ENCODE measurements around the gene GPX4. TPM values are rescaled to one million over a fixed set of nuclear protein-coding genes. Genes with fewer than 3 reads are reported as not detected.
"Not testable (repeated sequence)": the region's sequence is repeated elsewhere in the genome, so short reads cannot be mapped to it uniquely, and the experiment has no call there.

GPX4 gene
- polyA plus RNA-seq, 3 donors, result 211 to 268 (median 248) TPM

- not testable (repeated sequence) for DNase-seq (ENCODE audit: low read depth in 3 of 3, low spot score in 2 of 3)
These were observed 25.3 kb downstream of the GPX4 start for GRCh38 chr19:1129084-1129483.

- no peak for DNase-seq (ENCODE audit: low read depth in 3 of 3, low spot score in 2 of 3)
These were observed 25.7 kb downstream of the GPX4 start for GRCh38 chr19:1129535-1129934.

- DNase-seq (ENCODE audit: low read depth in 3 of 3, low spot score in 2 of 3), result no peak
These were observed 27.2 kb downstream of the GPX4 start for GRCh38 chr19:1130771-1131717.

GRCh38 chr19:1131718-1132551 lies 28.1 kb downstream of the GPX4 start:
- DNase-seq (ENCODE audit: low read depth in 3 of 3, low spot score in 2 of 3), result peak in 1 of 3 donors; percentile 48

GRCh38 chr19:1132552-1133383 lies 29.0 kb downstream of the GPX4 start:
- DNase-seq (ENCODE audit: low read depth in 3 of 3, low spot score in 2 of 3), result no peak

- DNase-seq (ENCODE audit: low read depth in 3 of 3, low spot score in 2 of 3), result no peak
These were observed 29.7 kb downstream of the GPX4 start for GRCh38 chr19:1133471-1133929.

- no peak for DNase-seq (ENCODE audit: low read depth in 3 of 3, low spot score in 2 of 3)
These were observed 30.6 kb downstream of the GPX4 start for GRCh38 chr19:1134431-1134830.

- DNase-seq (ENCODE audit: low read depth in 3 of 3, low spot score in 2 of 3), result no peak
These were observed 31.7 kb downstream of the GPX4 start for GRCh38 chr19:1135454-1135853.

GRCh38 chr19:1136201-1136600 lies 32.4 kb downstream of the GPX4 start:
- no peak for DNase-seq (ENCODE audit: low read depth in 3 of 3, low spot score in 2 of 3)

GRCh38 chr19:1136621-1137317 lies 33.0 kb downstream of the GPX4 start:
- DNase-seq (ENCODE audit: low read depth in 3 of 3, low spot score in 2 of 3), result no peak

GRCh38 chr19:1138121-1138520 lies 34.3 kb downstream of the GPX4 start:
- DNase-seq (ENCODE audit: low read depth in 3 of 3, low spot score in 2 of 3), result no peak

- DNase-seq (ENCODE audit: low read depth in 3 of 3, low spot score in 2 of 3), result no peak
These were observed 35.3 kb downstream of the GPX4 start for GRCh38 chr19:1139126-1139525.

- no peak for DNase-seq (ENCODE audit: low read depth in 3 of 3, low spot score in 2 of 3)
These were observed 36.7 kb downstream of the GPX4 start for GRCh38 chr19:1140272-1141027.

- no peak for DNase-seq (ENCODE audit: low read depth in 3 of 3, low spot score in 2 of 3)
These were observed 38.1 kb downstream of the GPX4 start for GRCh38 chr19:1141944-1142343.

GRCh38 chr19:1143828-1144399 lies 40.1 kb downstream of the GPX4 start:
- no peak for DNase-seq (ENCODE audit: low read depth in 3 of 3, low spot score in 2 of 3)

GRCh38 chr19:1144741-1145140 lies 40.9 kb downstream of the GPX4 start:
- no peak for DNase-seq (ENCODE audit: low read depth in 3 of 3, low spot score in 2 of 3)

- DNase-seq (ENCODE audit: low read depth in 3 of 3, low spot score in 2 of 3), result no peak
These were observed 42.0 kb downstream of the GPX4 start for GRCh38 chr19:1145635-1146411.

GRCh38 chr19:1146412-1146699 lies 42.6 kb downstream of the GPX4 start:
- no peak for DNase-seq (ENCODE audit: low read depth in 3 of 3, low spot score in 2 of 3)
